Panc1 (cell line): ENCODE data around the gene DIPK1B. TPM values are rescaled to one million over a fixed set of nuclear protein-coding genes. Genes with fewer than 3 reads are reported as not detected.

Experiments used
- ATAC-seq: fragments of 200-7000 bp; cut with Tn5 transposase; 2 replicates; pipeline ENCODE4 v1.9.1; 2020; ENCODE audit warnings: mild to moderate bottlenecking, moderate library complexity
- BruUV-seq: library from RNA; stranded (reverse); fragments of 400-500 nt; replicated peaks from 2 replicates; lab custom pipeline; 2021; lab: Mats Ljungman, UMichigan
- CTCF ChIA-PET: fragments of 300-600 bp; sonication (Branson Sonifier 250); formaldehyde crosslinking; loops from one replicate; lab custom pipeline; 2022; ENCODE audit warnings: antibody characterized with exemption; lab: Charles Lee
- POLR2A ChIA-PET: fragments of 300-600 bp; sonication (Branson Sonifier 250); formaldehyde crosslinking; loops from one replicate; lab custom pipeline; 2022; ENCODE audit warnings: antibody characterized with exemption; lab: Charles Lee
- DNase-seq: peaks from one replicate; pipeline ENCODE4 v3.0.0-alpha.2; 2010; ENCODE audit warnings: low read depth, low spot score
- H3K27ac ChIP-seq: 2 replicates; pipeline ENCODE4 v1.5.1; 2011; ENCODE audit warnings: mild to moderate bottlenecking, low read length, inconsistent platforms
- H3K27me3 ChIP-seq: fragments of 200-500 bp; sonication (Bioruptor generic); 2 replicates; pipeline ENCODE4 v1.6.0; 2014; ENCODE audit warnings: low read length, inconsistent platforms; ENCODE audit not compliant: control insufficient read depth, insufficient read depth
- H3K36me3 ChIP-seq: fragments of 200-500 bp; sonication (Bioruptor generic); 2 replicates; pipeline ENCODE4 v1.5.1; 2014; ENCODE audit warnings: inconsistent platforms, mild to moderate bottlenecking, low read length, moderate library complexity; ENCODE audit not compliant: control insufficient read depth, insufficient read depth
- H3K4me1 ChIP-seq: 2 replicates; pipeline ENCODE4 v1.5.1; 2011; ENCODE audit warnings: inconsistent platforms, mild to moderate bottlenecking, low read length, moderate library complexity; ENCODE audit not compliant: control insufficient read depth, insufficient read depth
- H3K4me3 ChIP-seq, 2 experiments: 2 replicates each; pipeline ENCODE4 v1.5.1; 2011 to 2012; ENCODE audit warnings: low read depth in 2 of 2, low read length in 2 of 2, mild to moderate bottlenecking in 2 of 2, inconsistent platforms in 1 of 2, moderate library complexity in 1 of 2
- H3K9me3 ChIP-seq: fragments of 200-500 bp; sonication (Bioruptor generic); 2 replicates; pipeline ENCODE4 v1.5.1; 2014; ENCODE audit warnings: low read depth, mild to moderate bottlenecking, inconsistent platforms, low read length, moderate library complexity; ENCODE audit not compliant: control insufficient read depth, insufficient read depth
- CTCF ChIP-seq: fragments of 450-650 bp; IDR thresholded peaks from 2 replicates; pipeline ENCODE4 v1.5.1; 2017; ENCODE audit warnings: mild to moderate bottlenecking
- POLR2AphosphoS5 ChIP-seq: IDR thresholded peaks from 2 replicates; pipeline ENCODE4 v1.6.1; 2012; ENCODE audit warnings: mild to moderate bottlenecking, low read depth, low read length, moderate library complexity
- REST ChIP-seq, 2 experiments: IDR thresholded peaks; 2 replicates each; pipeline ENCODE4 v1.6.1; 2011 to 2012; ENCODE audit warnings: low read depth in 2 of 2, control low read depth in 1 of 2, low read length in 1 of 2, mild to moderate bottlenecking in 1 of 2, moderate library complexity in 1 of 2; ENCODE audit not compliant: insufficient read depth in 1 of 2
- SIN3A ChIP-seq: IDR thresholded peaks from 2 replicates; pipeline ENCODE4 v1.6.1; 2012; ENCODE audit warnings: low read depth, mild to moderate bottlenecking, low read length, moderate library complexity, borderline replicate concordance; ENCODE audit not compliant: insufficient read depth
- TCF7L2 ChIP-seq: IDR thresholded peaks from 2 replicates; pipeline ENCODE4 v1.6.1; 2011; ENCODE audit warnings: mild to moderate bottlenecking, low read depth, low read length, inconsistent platforms
- in situ Hi-C: cut with HindIII; loops from 2 replicates; pipeline ENCODE4 v1.10.0; 2016; ENCODE audit warnings: low sequenced_read_pairs, low pct_unique_long_range_greater_than_20kb
- intact Hi-C: fragments of 100-400 bp; cut with micrococcal nuclease; formaldehyde crosslinking; loops from one replicate; pipeline ENCODE4 v1.10.0; 2022; ENCODE audit not compliant: unreplicated experiment
- total RNA-seq: library from RNA; stranded (reverse); gene quantifications from one replicate; pipeline ENCODE4 v1.2.1, GENCODE V29; 2021; ENCODE audit not compliant: unreplicated experiment

DIPK1B gene
- total RNA-seq, 1 experiment from 2014 or later = 10.6 TPM

GRCh38 chr9:136740971-136741882 lies 28.9 kb downstream of the DIPK1B start:
- no peaks in the 10 kb centered on the region for H3K9me3 ChIP-seq
- H3K27me3 ChIP-seq = no peaks in the 10 kb centered on the region
- CTCF ChIA-PET = no interaction called here
- no TSS peak for BruUV-seq
- TF ChIP-seq REST (IDR thresholded peaks at IDR 0.05; ENCODE audit: insufficient read depth in 1 of 2, low read depth in 2 of 2, low read length in 1 of 2) = no peak
- TF ChIP-seq TCF7L2 = no peak
- no peak for TF ChIP-seq POLR2AphosphoS5
- no peak for TF ChIP-seq CTCF
- TF ChIP-seq SIN3A = no peak
- in situ Hi-C loops (no loop called here), intact Hi-C loops (no loop called here)
- no peak for ATAC-seq
- no peak overlapping the region for H3K4me3 ChIP-seq
- no peak overlapping the region for H3K27ac ChIP-seq
- POLR2A ChIA-PET = interaction anchor here (0.6 kb wide), 1 partner anchor 241 kb away, joined by 12 read pairs; no protein-coding TSS in a partner anchor
- H3K4me1 ChIP-seq = no peaks in the 10 kb centered on the region
- DNase-seq = no peak
- no peaks in the 10 kb centered on the region for H3K36me3 ChIP-seq

GRCh38 chr9:136741883-136742571 lies 29.7 kb downstream of the DIPK1B start:
- DNase-seq (no peak), ATAC-seq (peak; percentile 4; the same call in 1 of the 2 replicates)
- no peaks in the 10 kb centered on the region for H3K27me3 ChIP-seq
- TF ChIP-seq POLR2AphosphoS5 (no peak), CTCF (no peak), REST (IDR thresholded peaks at IDR 0.05; ENCODE audit: insufficient read depth in 1 of 2, low read depth in 2 of 2, low read length in 1 of 2) (no peak), TCF7L2 (no peak), SIN3A (no peak)
- H3K4me1 ChIP-seq = no peaks in the 10 kb centered on the region
- CTCF ChIA-PET = no interaction called here
- H3K9me3 ChIP-seq = no peaks in the 10 kb centered on the region
- intact Hi-C loops (no loop called here), in situ Hi-C loops (no loop called here)
- H3K27ac ChIP-seq = no peak overlapping the region
- H3K36me3 ChIP-seq = no peaks in the 10 kb centered on the region
- no peak overlapping the region for H3K4me3 ChIP-seq
- BruUV-seq = no TSS peak
- POLR2A ChIA-PET = interaction anchor here (0.6 kb wide), 1 partner anchor 240 kb away, joined by 12 read pairs; no protein-coding TSS in a partner anchor
